ENCODE results near the gene MCTP1. TPM values are rescaled to one million over a fixed set of nuclear protein-coding genes. Genes with fewer than 3 reads are reported as not detected.

MCTP1 gene
- total RNA-seq, 1 experiment from 2014 or later, result 0.44 TPM

- DNase-seq (ENCODE audit: low read depth, low spot score) (no peak), ATAC-seq (no peak)
- H3K27me3 ChIP-seq (ENCODE audit: insufficient read depth, low read length), result no peaks in the 10 kb centered on the region
- no peaks in the 10 kb centered on the region for H3K79me2 ChIP-seq (ENCODE audit: insufficient read depth, low read length)
- H3K9ac ChIP-seq (ENCODE audit: low read length), result no peak overlapping the region
- POLR2A ChIA-PET, result no interaction called here
- H2AFZ ChIP-seq (ENCODE audit: low read depth, low read length, poor library complexity, severe bottlenecking), result no peak overlapping the region
- no peaks in the 10 kb centered on the region for H3K9me2 ChIP-seq (ENCODE audit: insufficient read depth)
- no peak overlapping the region for H3K4me2 ChIP-seq (ENCODE audit: low read length)
- RAD21 ChIA-PET (ENCODE audit: low non-redundant PET in 1 of 2, low total read pairs in 2 of 2, uncharacterized antibody in 2 of 2, unreplicated experiment in 2 of 2), result no interaction called here
- no peak overlapping the region for H3K4me3 ChIP-seq (replicated peaks in 1 of 2; ENCODE audit: low read depth in 1 of 2, low read length in 2 of 2)
- no peaks in the 10 kb centered on the region for H4K20me1 ChIP-seq (ENCODE audit: insufficient read depth)
- TF ChIP-seq SRF (IDR thresholded peaks at IDR 0.05; ENCODE audit: low read depth), result no peak
- H3K4me1 ChIP-seq (ENCODE audit: control insufficient read depth in 1 of 2, insufficient read depth in 2 of 2, low read length in 2 of 2), result no peaks in the 10 kb centered on the region
- H3K36me3 ChIP-seq (ENCODE audit: control insufficient read depth in 1 of 2, insufficient read depth in 2 of 2, low read length in 2 of 2), result no peaks in the 10 kb centered on the region
- H3K27ac ChIP-seq (ENCODE audit: low read depth, low read length), result no peak overlapping the region
- H3K9me3 ChIP-seq (ENCODE audit: control insufficient read depth in 1 of 2, insufficient read depth in 1 of 2, low read depth in 1 of 2, low read length in 2 of 2), result no peaks in the 10 kb centered on the region
- CTCF ChIA-PET, result no interaction called here
- BruUV-seq (replicated peaks), result no TSS peak
- intact Hi-C loops (cut with micrococcal nuclease), result no loop called here
Measured at GRCh38 chr5:94945656-94946055, 339.2 kb downstream of the MCTP1 start.

DNA sequence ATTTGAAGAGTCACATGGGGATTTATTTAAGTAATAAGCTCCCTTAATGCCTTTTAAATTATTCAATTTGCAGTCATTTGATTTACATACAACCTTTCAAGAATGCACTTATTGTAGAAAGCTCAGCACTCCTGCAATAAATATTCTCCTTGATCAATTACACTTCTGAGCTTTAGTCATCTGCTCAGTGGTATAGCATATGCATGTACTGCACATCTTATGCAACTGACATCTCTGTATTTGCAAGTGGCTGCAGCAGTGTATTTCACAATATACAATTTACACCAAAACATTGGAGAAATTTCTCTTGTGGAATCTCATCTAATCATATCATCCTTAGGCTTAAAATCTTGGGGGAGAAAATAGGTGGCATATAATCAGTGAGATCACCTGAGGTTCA lies 340.7 kb downstream of the MCTP1 start:
- Histone ChIP-seq H3K4me1 (ENCODE audit: control insufficient read depth in 1 of 2, insufficient read depth in 2 of 2, low read length in 2 of 2) (no peaks in the 10 kb centered on the region), H4K20me1 (ENCODE audit: insufficient read depth) (no peaks in the 10 kb centered on the region), H3K9me2 (ENCODE audit: insufficient read depth) (no peaks in the 10 kb centered on the region), H3K9ac (ENCODE audit: low read length) (no peak overlapping the region), H3K27me3 (ENCODE audit: insufficient read depth, low read length) (no peaks in the 10 kb centered on the region), H3K9me3 (ENCODE audit: control insufficient read depth in 1 of 2, insufficient read depth in 1 of 2, low read depth in 1 of 2, low read length in 2 of 2) (no peaks in the 10 kb centered on the region), H3K4me2 (ENCODE audit: low read length) (no peak overlapping the region), H3K4me3 (replicated peaks in 1 of 2; ENCODE audit: low read depth in 1 of 2, low read length in 2 of 2) (no peak overlapping the region), H3K36me3 (ENCODE audit: control insufficient read depth in 1 of 2, insufficient read depth in 2 of 2, low read length in 2 of 2) (no peaks in the 10 kb centered on the region), H3K27ac (ENCODE audit: low read depth, low read length) (no peak overlapping the region), H2AFZ (ENCODE audit: low read depth, low read length, poor library complexity, severe bottlenecking) (no peak overlapping the region), H3K79me2 (ENCODE audit: insufficient read depth, low read length) (no peaks in the 10 kb centered on the region)
- ChIA-PET POLR2A (no interaction called here), RAD21 (ENCODE audit: low non-redundant PET in 1 of 2, low total read pairs in 2 of 2, uncharacterized antibody in 2 of 2, unreplicated experiment in 2 of 2) (no interaction called here), CTCF (interaction anchor here (0.9 kb wide), 1 partner anchor 24 kb away, joined by 3 read pairs; no protein-coding TSS in a partner anchor)
- intact Hi-C loops (cut with micrococcal nuclease), result no loop called here
- no TSS peak for BruUV-seq (replicated peaks)
- TF ChIP-seq EZH2phosphoT487 (IDR thresholded peaks at IDR 0.05; ENCODE audit: borderline replicate concordance) (no peak), CEBPB (IDR thresholded peaks at IDR 0.05; ENCODE audit: low read depth) (no peak), YY1 (IDR thresholded peaks at IDR 0.05; ENCODE audit: extremely low read depth, insufficient replicate concordance, low read depth, low read length) (no peak), SP1 (IDR thresholded peaks at IDR 0.05; ENCODE audit: low read depth) (no peak)
- DNase-seq (ENCODE audit: low read depth, low spot score) (no peak), ATAC-seq (no peak)

Data from HCT116 (cell line).